Thyroid gland (tissue), 4 donors: ENCODE data around the gene ITGB7. TPM values are rescaled to one million over a fixed set of nuclear protein-coding genes. Genes with fewer than 3 reads are reported as not detected.

ENCODE experiments used
- DNase-seq, 2 donors: peaks; one replicate each; pipeline ENCODE4 v3.0.0-alpha.2; 2019
- H3K27ac ChIP-seq, 3 donors: fragments of 200-600 bp; sonication (generic); 1 replicate in 2 of 3; 2 replicates in 1 of 3; pipeline ENCODE4 v1.5.1; 2016 to 2019; ENCODE audit warnings: mild to moderate bottlenecking in 1 of 3, moderate library complexity in 1 of 3
- H3K27me3 ChIP-seq: fragments of 200-600 bp; sonication (generic); one replicate; pipeline ENCODE4 v1.5.1; 2019
- H3K36me3 ChIP-seq, 2 donors: fragments of 200-600 bp; sonication (generic); one replicate each; pipeline ENCODE4 v1.5.1; 2016 to 2019
- H3K4me1 ChIP-seq, 2 donors: fragments of 200-600 bp; sonication (generic); one replicate each; pipeline ENCODE4 v1.5.1; 2017 to 2019
- H3K4me3 ChIP-seq, 3 donors: fragments of 200-600 bp; sonication (generic); replicated peaks in 1 of 3; 1 replicate in 2 of 3; 2 replicates in 1 of 3; pipeline ENCODE4 v1.5.1; 2016; ENCODE audit warnings: mild to moderate bottlenecking in 1 of 3
- H3K9me3 ChIP-seq: fragments of 200-600 bp; sonication (generic); one replicate; pipeline ENCODE4 v1.5.1; 2017
- POLR2A ChIP-seq, 2 donors: fragments of 450-650 bp; IDR thresholded peaks; one replicate each; pipeline ENCODE4 v1.6.1; 2017; ENCODE audit warnings: antibody characterized with exemption in 2 of 2, mild to moderate bottlenecking in 2 of 2, moderate library complexity in 1 of 2
- WGBS, 2 donors: methylation state at CpG; one replicate each; pipeline ENCODE4 v1.1.5; 2017; 5-methylcytosine and 5-hydroxymethylcytosine counted together
- intact Hi-C: fragments of 100-400 bp; cut with DNase I; formaldehyde crosslinking; loops from one replicate; pipeline ENCODE4 v1.15.1; 2023
- total RNA-seq, 4 donors: library from RNA; depleted of rRNA; stranded (reverse); fragments of >200 nt; gene quantifications; one replicate each; pipeline ENCODE4 v1.2.3, GENCODE V29; 2016
- TF ChIP-seq, protein P1 (sequence below), 6 experiments: fragments of 200-600 bp in 3 of 6; fragments of 450-650 bp in 3 of 6; sonication (generic) in 3 of 6; IDR thresholded peaks; one replicate each; pipeline ENCODE4 v1.5.1; 2016 to 2019; ENCODE audit warnings: antibody characterized with exemption in 6 of 6, mild to moderate bottlenecking in 2 of 6, inconsistent platforms in 1 of 6, moderate library complexity in 1 of 6

Gene ITGB7
- total RNA-seq, 4 donors from 2014 or later, result 3.2 to 15.6 (median 4.9) TPM

DNA sequence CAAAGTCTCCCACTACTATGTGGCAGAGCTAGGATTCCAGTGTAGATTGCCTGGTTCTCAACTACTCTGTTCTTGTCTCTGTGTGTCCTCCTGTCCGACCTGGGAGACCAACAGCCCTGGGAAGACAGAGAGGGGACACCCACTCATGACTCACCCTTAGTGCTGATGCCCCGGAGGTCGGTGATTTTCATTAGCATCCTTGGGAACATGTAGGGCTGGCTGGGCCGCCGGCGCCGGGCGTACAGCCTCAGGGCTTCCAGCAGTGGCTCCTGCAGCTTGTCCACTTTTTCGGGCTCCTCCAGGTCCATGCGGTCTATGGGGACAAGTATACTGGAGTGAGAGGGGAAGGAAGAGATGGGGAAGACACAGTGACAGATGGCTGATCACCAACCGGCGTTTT lies 5.9 kb upstream of the ITGB7 start:
- peaks cover 42 to 43% of the 10 kb centered on the region in 2 donors for H3K36me3 ChIP-seq
- WGBS, 2 donors, result 43 to 60% methylated on average over 12 of the region's 12 CpGs
- H3K4me1 ChIP-seq, result peaks cover 0 to 24% of the 10 kb centered on the region in 2 donors

DNA sequence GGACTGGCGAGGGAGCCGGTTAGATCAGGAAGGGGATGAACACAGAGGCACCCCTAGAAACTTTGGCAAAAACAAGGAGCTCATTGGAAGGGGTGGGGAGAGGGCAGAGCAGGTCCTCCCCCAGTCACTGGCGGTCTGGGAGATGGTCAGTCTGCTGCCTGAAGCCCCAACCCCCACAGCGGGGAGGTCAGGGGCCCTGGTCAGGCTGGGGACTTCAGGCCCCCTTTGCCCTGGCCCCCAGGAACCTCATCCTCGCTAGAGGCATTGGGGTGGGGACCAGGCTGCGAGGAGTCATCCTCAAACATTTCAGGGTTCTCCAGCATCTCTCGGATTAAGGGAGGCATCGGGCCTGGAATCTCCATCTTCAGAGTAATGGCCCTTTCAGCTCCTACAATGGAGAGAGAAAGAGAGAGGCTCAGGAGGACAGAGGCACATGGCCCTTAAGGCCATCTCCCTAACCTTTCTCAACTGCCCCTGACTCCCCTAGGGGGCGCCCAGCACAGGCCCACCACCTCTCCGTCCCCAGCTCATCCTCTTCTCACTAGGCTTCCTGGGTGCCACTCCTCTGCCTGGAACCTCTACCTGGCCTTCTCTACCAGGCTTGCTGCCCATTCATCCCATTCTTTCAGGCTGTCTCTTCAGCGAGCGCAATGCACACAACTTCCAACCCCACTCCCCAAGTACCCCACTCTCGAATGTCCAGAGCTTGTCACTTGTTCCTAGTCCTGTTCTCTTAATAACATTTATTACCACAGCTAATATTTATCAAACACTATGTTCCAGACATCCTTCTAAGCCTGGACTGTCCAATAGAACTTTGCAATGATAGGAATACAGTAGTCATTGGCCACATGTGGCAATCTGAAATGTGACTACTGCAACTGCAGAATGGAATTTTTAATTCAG lies 4.7 kb upstream of the ITGB7 start:
- H3K4me1 ChIP-seq, result peaks cover 0 to 14% of the 10 kb centered on the region in 2 donors
- no peaks in the 10 kb centered on the region for H3K9me3 ChIP-seq
- intact Hi-C loops, result loop anchor here (2.0 to 5.0 kb wide), 2 partner anchors 41 to 75 kb away; a partner anchor contains a TSS
- no peaks in the 10 kb centered on the region for H3K27me3 ChIP-seq
- no peak for TF ChIP-seq POLR2A (IDR thresholded peaks at IDR 0.05)
- TF ChIP-seq, protein P1, sequence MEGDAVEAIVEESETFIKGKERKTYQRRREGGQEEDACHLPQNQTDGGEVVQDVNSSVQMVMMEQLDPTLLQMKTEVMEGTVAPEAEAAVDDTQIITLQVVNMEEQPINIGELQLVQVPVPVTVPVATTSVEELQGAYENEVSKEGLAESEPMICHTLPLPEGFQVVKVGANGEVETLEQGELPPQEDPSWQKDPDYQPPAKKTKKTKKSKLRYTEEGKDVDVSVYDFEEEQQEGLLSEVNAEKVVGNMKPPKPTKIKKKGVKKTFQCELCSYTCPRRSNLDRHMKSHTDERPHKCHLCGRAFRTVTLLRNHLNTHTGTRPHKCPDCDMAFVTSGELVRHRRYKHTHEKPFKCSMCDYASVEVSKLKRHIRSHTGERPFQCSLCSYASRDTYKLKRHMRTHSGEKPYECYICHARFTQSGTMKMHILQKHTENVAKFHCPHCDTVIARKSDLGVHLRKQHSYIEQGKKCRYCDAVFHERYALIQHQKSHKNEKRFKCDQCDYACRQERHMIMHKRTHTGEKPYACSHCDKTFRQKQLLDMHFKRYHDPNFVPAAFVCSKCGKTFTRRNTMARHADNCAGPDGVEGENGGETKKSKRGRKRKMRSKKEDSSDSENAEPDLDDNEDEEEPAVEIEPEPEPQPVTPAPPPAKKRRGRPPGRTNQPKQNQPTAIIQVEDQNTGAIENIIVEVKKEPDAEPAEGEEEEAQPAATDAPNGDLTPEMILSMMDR (IDR thresholded peaks at IDR 0.05), result no peak
- 88 to 94% methylated on average over 10 to 12 of the region's 13 CpGs for WGBS, 2 donors
- no peak overlapping the region for H3K4me3 ChIP-seq
- DNase-seq, result no peak
- H3K27ac ChIP-seq, result no peak overlapping the region
- peaks cover 42 to 43% of the 10 kb centered on the region in 2 donors for H3K36me3 ChIP-seq

More for the DNA sequence above, 5.9 kb upstream of the ITGB7 start:
- DNase-seq, result no peak
- TF ChIP-seq POLR2A (IDR thresholded peaks at IDR 0.05), result no peak
- TF ChIP-seq, protein P1 (IDR thresholded peaks at IDR 0.05), result no peak
- intact Hi-C loops, result loop anchor here (5.0 kb wide), 1 partner anchor 39 kb away; a partner anchor contains a TSS
- Histone ChIP-seq H3K9me3 (no peaks in the 10 kb centered on the region), H3K27ac (no peak overlapping the region), H3K27me3 (no peaks in the 10 kb centered on the region), H3K4me3 (no peak overlapping the region)

- Histone ChIP-seq H3K9me3 (no peaks in the 10 kb centered on the region), H3K4me1 (peaks cover 0 to 10% of the 10 kb centered on the region in 2 donors), H3K27ac (no peak overlapping the region), H3K4me3 (no peak overlapping the region), H3K27me3 (no peaks in the 10 kb centered on the region), H3K36me3 (peaks cover 42 to 43% of the 10 kb centered on the region in 2 donors)
- DNase-seq, result no peak
- intact Hi-C loops, result loop anchor here (2.0 to 5.0 kb wide), 2 partner anchors 41 to 76 kb away; a partner anchor contains a TSS
- no peak for TF ChIP-seq POLR2A (IDR thresholded peaks at IDR 0.05)
- TF ChIP-seq, protein P1 (IDR thresholded peaks at IDR 0.05), result no peak
- WGBS, 2 donors, result 79 to 86% methylated on average over 4 of the region's 4 CpGs
These were observed 3.8 kb upstream of the ITGB7 start for GRCh38 chr12:53210843-53211242.

DNA sequence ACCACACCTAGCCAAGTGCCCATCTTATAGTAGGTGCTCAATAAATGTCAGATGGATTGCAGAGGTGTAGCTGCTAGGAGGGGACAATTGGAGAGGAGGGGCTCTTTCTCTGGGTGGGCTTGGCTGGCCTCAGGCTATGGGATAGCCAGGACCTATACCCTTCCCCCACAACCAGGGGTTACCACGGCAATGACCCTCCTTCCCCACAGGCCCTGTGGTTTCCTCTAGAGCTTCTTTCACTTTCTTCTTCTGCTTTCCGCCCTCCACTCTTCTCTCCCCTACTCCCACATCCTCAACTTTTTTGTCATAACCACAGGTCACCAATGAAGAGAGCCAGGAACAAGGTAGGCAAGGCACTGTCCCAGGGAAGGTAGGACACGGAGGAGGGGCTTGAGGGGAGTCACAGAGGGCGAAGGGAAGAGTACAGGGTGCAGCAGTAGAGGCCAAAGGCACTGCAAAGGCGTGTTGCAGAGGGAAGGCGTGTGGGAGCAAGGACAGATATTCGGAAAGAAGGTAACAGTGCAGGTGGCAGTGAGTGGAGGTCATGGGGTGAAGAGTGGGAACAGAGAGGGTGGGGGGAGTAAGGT lies 1.9 kb upstream of the ITGB7 start:
- TF ChIP-seq POLR2A (IDR thresholded peaks at IDR 0.05), result no peak
- TF ChIP-seq, protein P1 (IDR thresholded peaks at IDR 0.05), result no peak
- intact Hi-C loops, result no loop called here
- 70% methylated on average over 7 of the region's 7 CpGs for WGBS, 2 donors
- Histone ChIP-seq H3K9me3 (no peaks in the 10 kb centered on the region), H3K27ac (no peak overlapping the region), H3K27me3 (no peaks in the 10 kb centered on the region), H3K36me3 (peaks cover 29 to 33% of the 10 kb centered on the region in 2 donors), H3K4me1 (no peaks in the 10 kb centered on the region), H3K4me3 (no peak overlapping the region)
- DNase-seq, result no peak
